GM12878 (cell line): Measurements from ENCODE around the gene TMEM239. TPM values are rescaled to one million over a fixed set of nuclear protein-coding genes. Genes with fewer than 3 reads are reported as not detected.

ENCODE experiments used
- ATAC-seq: fragments of 200-7000 bp; cut with Tn5 transposase; 3 replicates; pipeline ENCODE4 v1.9.1; 2020; ENCODE audit warnings: mild to moderate bottlenecking, moderate library complexity
- Bru-seq: library from RNA; stranded (reverse); fragments of 400-500 nt; gene quantifications from one replicate; lab custom pipeline; 2021; lab: Mats Ljungman, UMichigan
- BruChase-seq, 2 experiments: library from RNA; stranded (reverse); fragments of 400-500 nt; gene quantifications; one replicate each; lab custom pipeline; 2021; lab: Mats Ljungman, UMichigan
- BruUV-seq: library from RNA; stranded (reverse); fragments of 400-500 nt; replicated peaks from 2 replicates; lab custom pipeline; 2021; lab: Mats Ljungman, UMichigan
- CTCF ChIA-PET: fragments of 300-600 bp; sonication (Branson Sonifier 250); formaldehyde crosslinking; extraction: SDS; loops from one replicate; lab custom pipeline; 2021; ENCODE audit warnings: inconsistent platforms; lab: Yijun Ruan, JAX
- POLR2A ChIA-PET: fragments of 350-600 bp; formaldehyde crosslinking; extraction: SDS; loops from one replicate; lab custom pipeline; 2021; ENCODE audit warnings: inconsistent platforms; lab: Charles Lee
- RAD21 ChIA-PET: fragments of 300-600 bp; sonication (Branson Sonifier 250); formaldehyde crosslinking; loops from one replicate; lab custom pipeline; 2023; ENCODE audit warnings: antibody characterized with exemption; ENCODE audit not compliant: unreplicated experiment; lab: Charles Lee
- SMC1A ChIA-PET: fragments of 300-600 bp; sonication (Branson Sonifier 250); formaldehyde crosslinking; loops from one replicate; lab custom pipeline; 2023; ENCODE audit not compliant: unreplicated experiment, uncharacterized antibody; lab: Charles Lee
- DNase-seq: peaks from one replicate; pipeline ENCODE4 v3.0.0-alpha.2; 2011; ENCODE audit warnings: low read depth, low spot score
- FAIRE-seq: peaks from 3 replicates; lab custom pipeline; 2011; peaks lifted over from hg19 to GRCh38; lab: Jason Lieb, UNC
- H2AFZ ChIP-seq: 2 replicates; pipeline ENCODE4 v1.6.0; 2011; ENCODE audit warnings: low read depth, low read length, control low read depth; ENCODE audit not compliant: control insufficient read depth
- H3K27ac ChIP-seq: 2 replicates; pipeline ENCODE4 v1.5.1; 2011; ENCODE audit warnings: control low read depth; ENCODE audit not compliant: control insufficient read depth, insufficient read depth
- H3K27me3 ChIP-seq, 2 experiments: replicated peaks in 1 of 2; 2 replicates each; pipeline versions ENCODE4 v1.6.0 to v1.6.1; 2011; ENCODE audit warnings: low read length in 1 of 2; ENCODE audit not compliant: control insufficient read depth in 2 of 2, insufficient read depth in 2 of 2
- H3K36me3 ChIP-seq, 2 experiments: 2 replicates each; pipeline ENCODE4 v1.5.1; 2011; ENCODE audit warnings: low read length in 1 of 2; ENCODE audit not compliant: control insufficient read depth in 2 of 2, insufficient read depth in 2 of 2
- H3K4me1 ChIP-seq: 2 replicates; pipeline ENCODE4 v1.6.1; 2011; ENCODE audit warnings: mild to moderate bottlenecking, low read length, moderate library complexity, mixed read lengths; ENCODE audit not compliant: control insufficient read depth, insufficient read depth
- H3K4me2 ChIP-seq: 2 replicates; pipeline ENCODE4 v1.6.0; 2011; ENCODE audit warnings: control low read depth; ENCODE audit not compliant: control insufficient read depth, insufficient read depth
- H3K4me3 ChIP-seq: fragments of 200-600 bp; sonication (generic); 2 replicates; pipeline ENCODE4 v1.5.1; 2016
- H3K79me2 ChIP-seq: 2 replicates; pipeline ENCODE4 v1.6.0; 2011; ENCODE audit warnings: low read length; ENCODE audit not compliant: control insufficient read depth, insufficient read depth
- H3K9ac ChIP-seq: 2 replicates; pipeline ENCODE4 v1.8.0; 2011; ENCODE audit warnings: low read length, control low read depth, mixed read lengths; ENCODE audit not compliant: control insufficient read depth, insufficient read depth
- H3K9me3 ChIP-seq: replicated peaks from 3 replicates; pipeline ENCODE4 v1.5.1; 2011; ENCODE audit warnings: mild to moderate bottlenecking, low read length; ENCODE audit not compliant: control insufficient read depth, insufficient read depth
- H4K20me1 ChIP-seq: 2 replicates; pipeline ENCODE4 v1.6.0; 2011; ENCODE audit not compliant: control insufficient read depth, insufficient read depth
- BCL3 ChIP-seq: IDR thresholded peaks from 2 replicates; pipeline ENCODE4 v1.6.1; 2011; ENCODE audit warnings: borderline replicate concordance, low read depth, mild to moderate bottlenecking, moderate library complexity, low read length; ENCODE audit not compliant: insufficient read depth, poor library complexity, severe bottlenecking
- EGR1 ChIP-seq, 2 experiments: IDR thresholded peaks; 1 replicate in 1 of 2; 2 replicates in 1 of 2; pipeline ENCODE4 v1.6.1; 2011 to 2012; ENCODE audit warnings: low read depth in 2 of 2, low read length in 2 of 2, borderline replicate concordance in 1 of 2, mild to moderate bottlenecking in 1 of 2, moderate library complexity in 1 of 2
- GATAD2B ChIP-seq: fragments of 450-650 bp; conservative IDR thresholded peaks from 2 replicates; pipeline ENCODE4 v1.6.1; 2017; ENCODE audit warnings: low read depth, mild to moderate bottlenecking, moderate library complexity
- HDGF ChIP-seq: fragments of 450-650 bp; IDR thresholded peaks from 2 replicates; pipeline ENCODE4 v1.6.1; 2016; ENCODE audit warnings: antibody characterized with exemption
- MTA3 ChIP-seq: IDR thresholded peaks from 2 replicates; pipeline ENCODE4 v1.6.1; 2012; ENCODE audit warnings: low read length, inconsistent platforms, borderline replicate concordance
- PML ChIP-seq: IDR thresholded peaks from 2 replicates; pipeline ENCODE4 v1.6.1; 2012; ENCODE audit warnings: low read length, inconsistent platforms
- POLR2A ChIP-seq: IDR thresholded peaks from 2 replicates; pipeline ENCODE4 v1.6.1; 2011; ENCODE audit warnings: low read depth, mild to moderate bottlenecking, low read length
- RAD51 ChIP-seq: fragments of 450-650 bp; IDR thresholded peaks from 2 replicates; pipeline ENCODE4 v1.6.1; 2016; ENCODE audit warnings: moderate library complexity, mild to moderate bottlenecking, inconsistent platforms
- SMC3 ChIP-seq: IDR thresholded peaks from 2 replicates; pipeline ENCODE4 v1.6.1; 2011; ENCODE audit warnings: low read length, improper control_type of control experiment, borderline replicate concordance
- SUZ12 ChIP-seq: fragments of 200-600 bp; sonication (generic); IDR thresholded peaks from one replicate; pipeline ENCODE4 v1.6.1; 2018; ENCODE audit warnings: antibody characterized with exemption, mild to moderate bottlenecking; ENCODE audit not compliant: unreplicated experiment
- TCF12 ChIP-seq: IDR thresholded peaks from 2 replicates; pipeline ENCODE4 v1.6.1; 2011; ENCODE audit warnings: low read depth, mild to moderate bottlenecking, low read length
- WGBS: methylation state at CpG from one replicate; pipeline ENCODE4 v1.1.6; 2016; ENCODE audit warnings: low lambda C conversion rate; ENCODE audit not compliant: insufficient replicate concordance, insufficient coverage; ENCODE audit errors: missing lambda C conversion rate; 5-methylcytosine and 5-hydroxymethylcytosine counted together
- in situ Hi-C: fragments of 300-500 bp; cut with MboI; formaldehyde crosslinking; loops from 9 replicates; pipeline ENCODE4 v1.14.3; 2018; ENCODE audit warnings: mixed read lengths
- intact Hi-C: fragments of 100-400 bp; cut with micrococcal nuclease; formaldehyde crosslinking; loops from one replicate; pipeline ENCODE4 v1.14.2; 2022; ENCODE audit not compliant: unreplicated experiment
- long read RNA-seq, 2 experiments: library from polyadenylated mRNA; unstranded; transcript quantifications; one replicate each; pipeline ENCODE4 v2.0.0, GENCODE V29; 2019 to 2020
- polyA minus RNA-seq, 3 experiments: library from RNA; depleted of rRNA, polyadenylated mRNA; stranded (reverse); fragments of >200 nt; gene quantifications; 2 replicates each; pipeline ENCODE4 v1.2.3, GENCODE V29; 2011
- polyA plus RNA-seq, 11 experiments: library from polyadenylated mRNA; depleted of rRNA in 4 of 11; unstranded in 6 of 11; stranded (reverse) in 5 of 11; fragments of >200 nt; fragmentation: Nextera tagmentation in 4 of 11; fragmentation: Illumina TruSeq in 1 of 11; extraction: Ambion mirVana in 4 of 11; extraction: Trizol in 1 of 11; gene quantifications; 1 replicate in 1 of 11; 2 replicates in 10 of 11; pipeline versions ENCODE4 v1.2.1 to v1.2.3, GENCODE V29; 2011 to 2016; ENCODE audit warnings: inconsistent platforms in 2 of 11, missing spikeins in 2 of 11, low read depth in 1 of 11
- total RNA-seq, 4 experiments: library from RNA; depleted of rRNA in 3 of 4; stranded (reverse); fragments of >200 nt in 3 of 4; fragmentation: Illumina TruSeq in 1 of 4; extraction: Trizol in 1 of 4; gene quantifications; 2 replicates each; pipeline versions ENCODE4 v1.2.1 to v1.2.3, GENCODE V29; 2013 to 2021
- TF ChIP-seq, protein P1 (sequence below): IDR thresholded peaks from 2 replicates; pipeline ENCODE4 v1.6.1; 2011; ENCODE audit warnings: borderline replicate concordance, low read depth, mild to moderate bottlenecking, moderate library complexity, mixed read lengths, low read length; ENCODE audit not compliant: insufficient read depth; ENCODE audit errors: extremely low read length
- TF ChIP-seq, protein P2 (sequence below): fragments of 450-650 bp; IDR thresholded peaks from 2 replicates; pipeline ENCODE4 v1.6.1; 2017; ENCODE audit warnings: mild to moderate bottlenecking, moderate library complexity

TMEM239 gene
- total RNA-seq (2013; cell fraction: nucleolus; rRNA removed): not detected in 2 replicates
- total RNA-seq (2014; rRNA removed) (not detected in 2 replicates), total RNA-seq (2014; rRNA removed; fragmentation: Illumina TruSeq; extraction: Trizol) (not detected in 2 replicates), total RNA-seq (2021) (not detected in 2 replicates), polyA plus RNA-seq (2011; rRNA removed) (not detected in 2 replicates), polyA plus RNA-seq (2014; fragmentation: Illumina TruSeq; extraction: Trizol) (not detected in 2 replicates), polyA plus RNA-seq (2014; fragmentation: Nextera tagmentation; extraction: Ambion mirVana) (not detected), polyA plus RNA-seq (2014; rRNA removed) (not detected in 2 replicates), polyA plus RNA-seq (2016; fragmentation: Nextera tagmentation; extraction: Ambion mirVana) (not detected), polyA minus RNA-seq (2011; rRNA and poly(A)+ RNA removed) (not detected in 2 replicates), Bru-seq, nascent RNA (not detected), BruChase-seq, experiment 1, labeled RNA remaining after a 6-hour chase (not detected), BruChase-seq, experiment 2, labeled RNA remaining after a 2-hour chase (not detected)
- not detected for polyA plus RNA-seq (2011; ENCODE audit: low read depth)
- not detected in 2 replicates for polyA plus RNA-seq (2011; cell fraction: cytosol; rRNA removed)
- not detected in 2 replicates for polyA plus RNA-seq (2011; cell fraction: nucleus; rRNA removed)
- polyA plus RNA-seq (2012): not detected in 2 replicates
- not detected in 2 replicates for polyA minus RNA-seq (2011; cell fraction: cytosol; rRNA and poly(A)+ RNA removed)
- polyA minus RNA-seq (2011; cell fraction: nucleus; rRNA and poly(A)+ RNA removed): not detected in 2 replicates
- long read RNA-seq, experiment 1: 0 reads
- long read RNA-seq, experiment 2: 0 reads

- no peak within 1 kb of the TSS for H2AFZ ChIP-seq
- no peaks in the 10 kb centered on the region for H3K4me1 ChIP-seq
- RAD21 ChIA-PET: no interaction called here
- ATAC-seq (no peak), DNase-seq (no peak), FAIRE-seq (no peak)
- POLR2A ChIA-PET: no interaction called here
- BruUV-seq: no TSS peak
- intact Hi-C loops: no loop called here
- H3K27ac ChIP-seq: no peak within 1 kb of the TSS
- no peak within 1 kb of the TSS for H3K9ac ChIP-seq
- no peak within 1 kb of the TSS for H3K4me2 ChIP-seq
- H3K9me3 ChIP-seq: no peaks in the 10 kb centered on the region; the same call in 2 of the 3 replicates
- SMC1A ChIA-PET: no interaction called here
- CTCF ChIA-PET: interaction anchor here (0.6 to 0.7 kb wide), 2 partner anchors 141 to 185 kb away, joined by 4 to 5 read pairs; no protein-coding TSS in a partner anchor
- H3K27me3 ChIP-seq: no peaks in the 10 kb centered on the region; a peak in 1 of 4 replicates
- no peak within 1 kb of the TSS for H3K4me3 ChIP-seq
- WGBS: 25% methylated on average over 8 of the region's 10 CpGs
- H4K20me1 ChIP-seq: no peaks in the 10 kb centered on the region
- TF ChIP-seq RAD51: no peak
- TF ChIP-seq PML: no peak
- TF ChIP-seq EGR1 (IDR thresholded peaks at IDR 0.05; ENCODE audit: borderline replicate concordance in 1 of 2, low read depth in 2 of 2, low read length in 2 of 2): no peak
- TF ChIP-seq MTA3: no peak
- TF ChIP-seq GATAD2B: no peak
- no peak for TF ChIP-seq POLR2A
- TF ChIP-seq HDGF: no peak
- no peak for TF ChIP-seq BCL3
- TF ChIP-seq, protein P1, sequence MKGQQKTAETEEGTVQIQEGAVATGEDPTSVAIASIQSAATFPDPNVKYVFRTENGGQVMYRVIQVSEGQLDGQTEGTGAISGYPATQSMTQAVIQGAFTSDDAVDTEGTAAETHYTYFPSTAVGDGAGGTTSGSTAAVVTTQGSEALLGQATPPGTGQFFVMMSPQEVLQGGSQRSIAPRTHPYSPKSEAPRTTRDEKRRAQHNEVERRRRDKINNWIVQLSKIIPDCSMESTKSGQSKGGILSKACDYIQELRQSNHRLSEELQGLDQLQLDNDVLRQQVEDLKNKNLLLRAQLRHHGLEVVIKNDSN: no peak
- TF ChIP-seq, protein P2, sequence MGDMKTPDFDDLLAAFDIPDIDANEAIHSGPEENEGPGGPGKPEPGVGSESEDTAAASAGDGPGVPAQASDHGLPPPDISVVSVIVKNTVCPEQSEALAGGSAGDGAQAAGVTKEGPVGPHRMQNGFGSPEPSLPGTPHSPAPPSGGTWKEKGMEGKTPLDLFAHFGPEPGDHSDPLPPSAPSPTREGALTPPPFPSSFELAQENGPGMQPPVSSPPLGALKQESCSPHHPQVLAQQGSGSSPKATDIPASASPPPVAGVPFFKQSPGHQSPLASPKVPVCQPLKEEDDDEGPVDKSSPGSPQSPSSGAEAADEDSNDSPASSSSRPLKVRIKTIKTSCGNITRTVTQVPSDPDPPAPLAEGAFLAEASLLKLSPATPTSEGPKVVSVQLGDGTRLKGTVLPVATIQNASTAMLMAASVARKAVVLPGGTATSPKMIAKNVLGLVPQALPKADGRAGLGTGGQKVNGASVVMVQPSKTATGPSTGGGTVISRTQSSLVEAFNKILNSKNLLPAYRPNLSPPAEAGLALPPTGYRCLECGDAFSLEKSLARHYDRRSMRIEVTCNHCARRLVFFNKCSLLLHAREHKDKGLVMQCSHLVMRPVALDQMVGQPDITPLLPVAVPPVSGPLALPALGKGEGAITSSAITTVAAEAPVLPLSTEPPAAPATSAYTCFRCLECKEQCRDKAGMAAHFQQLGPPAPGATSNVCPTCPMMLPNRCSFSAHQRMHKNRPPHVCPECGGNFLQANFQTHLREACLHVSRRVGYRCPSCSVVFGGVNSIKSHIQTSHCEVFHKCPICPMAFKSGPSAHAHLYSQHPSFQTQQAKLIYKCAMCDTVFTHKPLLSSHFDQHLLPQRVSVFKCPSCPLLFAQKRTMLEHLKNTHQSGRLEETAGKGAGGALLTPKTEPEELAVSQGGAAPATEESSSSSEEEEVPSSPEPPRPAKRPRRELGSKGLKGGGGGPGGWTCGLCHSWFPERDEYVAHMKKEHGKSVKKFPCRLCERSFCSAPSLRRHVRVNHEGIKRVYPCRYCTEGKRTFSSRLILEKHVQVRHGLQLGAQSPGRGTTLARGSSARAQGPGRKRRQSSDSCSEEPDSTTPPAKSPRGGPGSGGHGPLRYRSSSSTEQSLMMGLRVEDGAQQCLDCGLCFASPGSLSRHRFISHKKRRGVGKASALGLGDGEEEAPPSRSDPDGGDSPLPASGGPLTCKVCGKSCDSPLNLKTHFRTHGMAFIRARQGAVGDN: no peak
- TF ChIP-seq SUZ12: no peak
- TF ChIP-seq SMC3: no peak
- TF ChIP-seq TCF12: no peak
- no peaks in the 10 kb centered on the region for H3K36me3 ChIP-seq
- in situ Hi-C loops: no loop called here
- no peaks in the 10 kb centered on the region for H3K79me2 ChIP-seq
These were observed at the start of gene TMEM239 for GRCh38 chr20:2816030-2816582. TMEM239 (plus strand) TSS chr20:2816364; CDS start chr20:2816555, 191 bp downstream.
